GM18907 (cell line): Measurements from ENCODE around the gene DPM2.

Experiments used
- ATAC-seq: cut with Tn5 transposase; IDR thresholded peaks from one replicate; pipeline ENCODE4 v1.9.1; 2021; ENCODE audit warnings: mild to moderate bottlenecking, moderate library complexity; ENCODE audit not compliant: unreplicated experiment

DPM2 gene

GRCh38 chr9:127921557-127922120 lies 16.0 kb downstream of the DPM2 start:
- ATAC-seq, result no peak

DNA sequence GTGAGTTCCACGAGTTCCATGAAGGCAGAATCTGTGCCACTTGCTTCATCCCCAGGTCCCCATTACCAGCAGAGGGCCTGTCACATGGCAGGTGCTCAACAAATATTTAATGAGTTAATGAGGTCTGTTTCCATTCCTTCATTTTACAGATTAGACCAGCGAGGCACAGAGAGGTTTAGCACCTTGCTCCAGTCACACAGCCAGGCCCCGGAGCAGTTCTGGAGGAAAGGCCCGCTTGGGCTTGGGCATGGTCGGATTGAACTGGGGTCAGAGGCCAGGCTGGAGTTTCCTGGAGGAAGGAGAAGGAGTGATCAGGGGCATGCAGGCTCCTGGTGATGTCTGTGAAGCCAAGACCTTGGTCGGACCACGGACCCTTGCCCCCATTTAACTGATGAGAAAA lies 16.9 kb downstream of the DPM2 start:
- ATAC-seq, result no peak

DNA sequence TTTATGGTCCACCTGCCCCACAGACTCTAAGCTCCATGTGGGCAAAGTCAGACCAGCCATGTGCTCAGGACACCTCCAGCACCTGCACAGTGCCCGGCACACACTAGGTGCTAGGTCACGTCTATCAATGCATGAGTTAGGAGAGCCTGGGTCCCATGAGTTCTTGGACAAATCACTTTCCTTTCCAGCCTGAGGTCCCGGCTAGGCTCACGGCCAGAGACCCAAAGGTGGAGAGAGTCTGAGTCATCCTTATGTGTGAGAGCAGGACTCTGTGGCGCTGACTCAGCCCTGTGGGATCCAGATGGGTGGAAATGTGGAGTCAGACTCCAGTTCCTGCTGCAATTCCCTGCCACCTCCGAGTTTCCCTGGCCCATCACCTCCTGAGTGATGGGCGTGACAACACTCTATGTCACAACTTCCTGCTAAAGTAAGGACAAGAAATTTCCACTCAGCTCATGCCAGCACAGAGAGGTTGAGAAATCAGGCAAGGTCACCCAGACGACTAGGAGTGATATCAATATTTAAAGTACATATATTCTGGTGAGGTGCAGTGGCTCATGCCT lies 18.3 kb downstream of the DPM2 start:
- no peak for ATAC-seq

DNA sequence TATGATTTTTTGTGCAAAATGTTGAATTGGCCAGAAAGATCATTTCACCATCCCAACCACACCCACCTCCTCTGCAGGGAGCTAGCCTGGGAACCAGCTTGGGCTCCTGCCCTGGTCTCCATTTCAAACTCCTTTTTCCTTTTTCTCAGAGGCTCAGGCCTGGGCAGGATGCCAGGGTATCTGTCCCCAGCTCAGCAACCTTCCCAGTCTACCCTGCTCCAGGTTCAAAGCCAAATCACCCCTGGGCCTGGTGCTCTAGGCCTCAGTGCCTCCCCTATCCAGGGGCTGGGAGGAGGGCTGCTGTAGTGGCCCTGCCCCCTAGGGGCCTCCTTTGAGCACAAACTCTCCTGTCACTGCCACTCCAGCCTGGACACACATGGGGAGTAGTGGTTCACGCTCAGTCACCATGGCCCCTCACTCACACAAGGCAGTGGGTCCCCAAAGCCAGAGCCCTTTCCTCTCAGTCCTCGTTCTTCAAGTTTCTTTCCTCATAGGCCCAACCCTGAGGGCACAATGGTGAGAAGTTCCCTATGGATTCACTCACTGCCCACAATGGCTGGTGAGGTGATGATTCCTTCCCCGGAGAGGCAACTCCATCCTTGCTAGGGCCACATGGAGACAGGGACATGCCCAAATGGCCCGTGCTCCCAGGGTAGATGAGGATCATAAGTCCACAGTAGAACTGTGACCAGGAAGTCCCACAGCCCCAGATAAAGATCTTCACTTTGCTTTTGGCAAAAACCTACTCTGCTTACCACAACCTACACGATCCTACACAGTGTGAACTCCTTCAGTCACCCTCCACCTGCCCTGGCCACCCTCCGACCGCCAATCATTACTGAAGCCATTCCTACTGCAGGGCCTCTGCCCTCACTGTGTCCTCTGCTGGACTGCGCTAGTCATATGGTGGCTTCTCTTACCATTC lies 19.2 kb downstream of the DPM2 start:
- ATAC-seq, result no peak

GRCh38 chr9:127917603-127918002 lies 20.1 kb downstream of the DPM2 start:
- peak; percentile 34 for ATAC-seq

DNA sequence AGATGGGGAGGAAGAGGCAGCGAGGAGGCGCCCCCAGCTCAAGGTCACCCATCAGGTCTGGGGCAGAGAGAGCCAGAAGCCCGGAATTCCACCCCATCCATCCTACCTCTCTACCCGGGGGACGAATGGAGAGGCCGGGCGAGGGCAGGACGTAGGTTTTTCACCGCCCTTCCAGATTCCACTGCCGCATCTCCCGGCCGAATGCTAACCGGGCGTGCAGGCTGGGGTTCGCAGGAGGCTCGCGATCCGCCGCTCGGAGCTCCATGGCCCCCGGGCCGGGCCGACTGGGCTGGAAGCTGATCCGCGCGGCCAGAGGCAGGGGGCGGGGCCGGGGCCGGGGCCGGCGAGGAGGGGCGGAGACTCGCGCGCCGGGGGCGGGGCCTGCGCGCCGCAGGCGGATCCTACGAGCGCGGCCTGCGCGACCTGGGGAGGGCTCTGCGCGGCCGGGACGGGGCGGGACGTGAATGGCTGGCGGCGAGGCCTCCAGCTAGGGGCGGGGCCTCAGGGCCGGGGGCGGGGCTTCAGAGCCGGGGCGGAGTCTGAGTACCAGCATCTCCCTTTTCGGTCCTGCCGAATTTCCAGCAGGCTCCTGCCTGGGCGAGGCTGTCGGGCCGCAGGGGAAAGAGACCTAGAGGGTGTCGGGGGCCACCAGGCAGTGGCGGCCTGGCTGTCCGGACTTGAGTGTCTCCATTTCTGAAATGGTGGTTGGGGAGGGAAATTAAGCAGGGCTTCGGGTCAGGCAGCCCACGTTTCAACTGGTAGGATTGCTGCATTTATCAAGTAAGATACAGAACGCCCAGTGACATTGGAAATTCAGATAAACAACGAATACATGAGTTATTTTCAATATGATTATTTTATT lies 20.7 kb downstream of the DPM2 start, which contains the start of gene ST6GALNAC4:
Gene ST6GALNAC4, minus strand, starts transcription at position 322 of the 862 bp plus-strand sequence. CDS start 622 bp downstream, outside the sequence.
- ATAC-seq, result peak; percentile 59

DNA sequence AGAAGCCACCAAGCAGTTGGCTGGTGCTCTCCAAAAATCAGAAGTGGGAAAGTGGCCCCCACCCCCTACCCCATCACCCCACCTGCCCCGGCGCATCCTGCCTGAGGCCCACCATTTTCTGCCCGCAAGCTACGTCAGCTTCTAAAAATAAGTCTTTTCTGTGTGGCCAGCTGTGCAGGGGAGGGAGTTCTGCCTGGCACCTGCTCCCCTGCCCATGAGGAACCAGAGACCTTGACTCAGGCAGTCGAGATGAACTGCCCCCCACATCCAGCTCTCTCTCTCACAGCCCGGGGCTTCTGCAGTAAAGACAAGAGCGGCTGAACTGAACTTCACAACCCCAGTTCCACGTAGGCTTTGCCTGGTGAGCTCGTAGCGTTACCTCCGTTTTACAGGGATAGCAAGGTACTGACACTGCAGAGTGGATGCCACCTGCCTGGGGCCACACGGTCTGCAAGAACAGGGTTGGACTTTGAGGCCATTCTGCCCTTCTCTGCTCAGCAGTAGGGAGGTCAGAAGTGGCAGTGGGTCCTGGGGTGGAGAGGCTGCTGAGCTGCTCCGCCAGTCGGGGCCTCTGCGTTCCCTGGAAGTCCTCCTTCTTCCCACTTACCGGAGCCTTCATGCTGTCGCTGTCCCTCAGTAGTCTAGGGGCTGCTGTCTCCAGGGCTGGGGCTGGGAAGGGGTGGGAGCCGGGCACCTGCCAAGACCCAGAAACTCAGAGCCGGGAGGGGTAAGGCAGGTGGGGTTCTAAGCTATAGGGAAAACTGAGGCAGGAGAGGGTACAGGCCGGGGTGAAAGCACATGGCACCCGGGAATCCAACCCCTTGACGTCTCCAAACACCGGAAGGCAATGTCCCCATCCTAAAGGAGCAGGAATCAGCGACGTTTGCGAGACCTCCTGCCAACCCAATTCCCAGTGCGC lies 21.6 kb downstream of the DPM2 start:
- peak; percentile 28 for ATAC-seq

GRCh38 chr9:127915325-127915752 lies 22.3 kb downstream of the DPM2 start:
- peak; percentile 7 for ATAC-seq

DNA sequence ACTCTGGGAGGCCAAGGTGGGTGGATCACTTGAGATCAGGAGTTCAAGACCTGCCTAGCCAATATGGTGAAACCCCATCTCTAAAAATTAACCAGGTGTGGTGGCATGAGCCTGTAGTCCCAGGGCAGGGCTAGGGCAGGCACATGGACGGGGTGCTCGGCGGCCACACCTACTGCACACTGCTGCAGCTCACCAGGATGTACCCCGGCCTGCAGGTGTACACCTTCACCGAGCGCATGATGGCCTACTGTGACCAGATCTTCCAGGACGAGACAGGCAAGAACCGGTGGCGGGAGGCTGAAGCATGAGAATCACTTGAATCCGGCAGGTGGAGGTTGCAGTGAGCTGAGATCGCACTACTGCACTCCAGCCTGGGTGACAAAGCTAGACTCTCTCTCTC lies 24.0 kb downstream of the DPM2 start:
- ATAC-seq, result no peak

DNA sequence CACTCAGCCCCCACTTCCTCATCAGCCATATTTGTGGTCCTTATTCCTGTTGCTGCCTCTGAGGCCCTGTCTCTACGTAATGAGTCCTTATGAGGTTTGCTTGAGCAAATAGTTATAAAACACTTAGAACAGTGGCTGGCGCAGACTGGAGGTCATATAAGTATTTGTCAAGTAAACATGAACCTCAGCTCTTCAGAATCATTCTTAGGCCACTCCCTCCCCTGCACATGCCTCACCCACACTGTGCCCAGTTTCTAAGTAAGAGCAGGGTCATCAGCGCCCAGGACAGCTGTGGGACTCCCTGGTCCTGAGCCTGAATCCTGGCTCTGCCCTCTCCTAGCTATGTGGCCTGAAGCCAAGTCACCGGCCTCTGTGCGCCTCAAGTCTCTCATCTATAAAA lies 24.8 kb downstream of the DPM2 start:
- ATAC-seq, result no peak

DNA sequence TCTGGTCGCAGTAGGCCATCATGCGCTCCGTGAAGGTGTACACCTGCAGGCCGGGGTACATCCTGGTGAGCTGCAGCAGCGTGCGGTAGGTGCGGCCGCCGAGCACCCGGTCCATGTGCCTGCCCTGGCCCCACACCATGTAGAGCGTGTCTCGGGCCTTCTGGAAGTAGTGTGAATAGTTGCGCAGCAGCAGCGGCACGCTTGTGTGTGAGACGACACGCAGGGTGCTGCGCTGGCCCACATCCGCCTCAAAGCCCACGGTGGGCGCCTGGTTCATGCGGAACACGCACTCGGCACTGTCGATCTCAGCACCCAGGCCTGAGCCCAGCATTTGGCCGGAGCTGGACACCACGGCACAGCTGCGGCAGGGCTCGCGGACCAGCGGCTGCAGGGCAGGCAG lies 25.4 kb downstream of the DPM2 start:
- no peak for ATAC-seq

DNA sequence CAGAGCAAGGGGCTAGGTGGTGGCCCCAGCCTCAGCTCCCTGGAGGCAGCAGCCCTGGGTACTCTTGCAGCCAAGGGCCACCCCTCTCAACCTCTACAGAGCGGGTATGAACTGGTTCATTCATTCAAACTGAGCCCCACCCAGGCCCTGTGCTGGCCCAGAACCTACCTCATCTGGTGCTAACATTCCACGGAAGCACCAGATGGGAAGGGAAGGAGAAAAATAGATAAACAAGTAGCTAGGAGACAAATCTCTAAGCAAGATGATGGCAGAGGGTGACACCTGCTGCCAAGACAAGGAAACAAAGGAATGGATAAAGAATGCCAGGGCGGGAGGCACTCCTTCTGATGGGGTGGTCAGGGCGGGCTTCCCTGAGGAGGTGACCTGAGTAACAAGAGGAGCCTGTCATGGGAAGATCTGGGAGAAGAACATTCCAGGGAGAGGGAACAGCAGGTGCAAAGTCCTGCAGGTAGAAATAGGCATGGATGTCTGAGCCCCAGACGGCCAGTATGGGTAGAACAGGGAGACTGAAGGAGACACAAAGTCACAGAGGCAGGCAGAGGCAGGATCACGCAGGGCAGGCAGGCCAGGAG lies 26.9 kb downstream of the DPM2 start:
- no peak for ATAC-seq

- no peak for ATAC-seq
Observed at GRCh38 chr9:127909839-127910273, 27.8 kb downstream of the DPM2 start.

GRCh38 chr9:127908660-127908926 lies 29.1 kb downstream of the DPM2 start:
- no peak for ATAC-seq

GRCh38 chr9:127907867-127908659 lies 29.6 kb downstream of the DPM2 start:
- ATAC-seq, result no peak

DNA sequence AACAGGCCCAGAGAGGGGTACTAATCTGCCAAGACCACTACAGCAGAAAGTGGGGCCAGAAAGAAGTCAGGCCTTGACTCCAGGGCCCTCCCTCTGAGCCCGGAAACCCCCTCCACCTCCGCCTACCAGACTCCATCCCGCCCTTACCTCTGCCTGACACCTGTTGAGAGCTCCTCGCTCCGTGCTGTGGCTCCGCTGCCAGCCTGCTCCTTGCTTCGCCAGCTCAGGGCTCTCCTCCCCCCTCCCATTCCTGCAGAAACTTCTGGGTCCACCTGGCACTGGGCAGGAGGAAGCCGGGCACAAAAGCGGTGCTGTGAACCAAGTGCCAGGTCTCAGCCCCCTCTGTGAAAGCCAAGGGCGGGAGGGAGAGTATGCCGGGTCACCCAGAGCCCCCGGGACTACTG lies 31.9 kb downstream of the DPM2 start:
- ATAC-seq, result peak; percentile 27

GRCh38 chr9:127905004-127905728 lies 32.5 kb downstream of the DPM2 start:
- no peak for ATAC-seq

GRCh38 chr9:127904561-127905003 lies 33.1 kb downstream of the DPM2 start:
- ATAC-seq, result no peak
